ENCODE measurements around the gene CXorf65. TPM values are rescaled to one million over a fixed set of nuclear protein-coding genes. Genes with fewer than 3 reads are reported as not detected.

Gene CXorf65
- total RNA-seq, 1 donor from 2014 or later: not detected

- H3K4me3 ChIP-seq: peak overlapping the region; percentile 56 to 58
- DNase-seq (ENCODE audit: extremely low spot score in 2 of 2): no peak
- H3K27me3 ChIP-seq: no peaks in the 10 kb centered on the region
- TF ChIP-seq POLR2A (IDR thresholded peaks at IDR 0.05) (no peak), CTCF (IDR thresholded peaks at IDR 0.05) (no peak), POLR2AphosphoS5 (IDR thresholded peaks at IDR 0.05; ENCODE audit: insufficient read depth in 1 of 2, low read depth in 1 of 2) (no peak)
- peaks cover 16% of the 10 kb centered on the region for H3K4me1 ChIP-seq
- intact Hi-C loops (cut with DNase I): no loop called here
- peak overlapping the region; percentile 81 for H3K27ac ChIP-seq
- H3K36me3 ChIP-seq: no peaks in the 10 kb centered on the region
- no peaks in the 10 kb centered on the region for H3K9me3 ChIP-seq
Measured at GRCh38 chrX:71096760-71097032, 9.8 kb downstream of the CXorf65 start.

GRCh38 chrX:71095981-71096759 lies 10.4 kb downstream of the CXorf65 start:
- DNase-seq (ENCODE audit: extremely low spot score in 2 of 2): no peak
- H3K36me3 ChIP-seq: no peaks in the 10 kb centered on the region
- H3K4me1 ChIP-seq: peaks cover 16% of the 10 kb centered on the region
- no peaks in the 10 kb centered on the region for H3K27me3 ChIP-seq
- TF ChIP-seq CTCF (IDR thresholded peaks at IDR 0.05) (no peak), POLR2A (IDR thresholded peaks at IDR 0.05) (peak in 1 of 2 donors; percentile 8)
- intact Hi-C loops (cut with DNase I): no loop called here
- H3K4me3 ChIP-seq: peak overlapping the region; percentile 56 to 58
- H3K27ac ChIP-seq: peak overlapping the region; percentile 81
- no peaks in the 10 kb centered on the region for H3K9me3 ChIP-seq

GRCh38 chrX:71095555-71095980 lies 11.0 kb downstream of the CXorf65 start, which contains the start of gene FOXO4:
FOXO4 (plus strand) TSS chrX:71095851; CDS start chrX:71096529, 678 bp downstream.
- H3K27me3 ChIP-seq: no peaks in the 10 kb centered on the region
- DNase-seq (ENCODE audit: extremely low spot score in 2 of 2): peak in 1 of 2 donors; percentile 94
- TF ChIP-seq POLR2A (IDR thresholded peaks at IDR 0.05) (no peak), POLR2AphosphoS5 (IDR thresholded peaks at IDR 0.05; ENCODE audit: insufficient read depth in 1 of 2, low read depth in 1 of 2) (peak; percentile 65 to 67)
- intact Hi-C loops (cut with DNase I): no loop called here
- H3K4me3 ChIP-seq: peak within 1 kb of the TSS; percentile 56 to 58
- peak within 1 kb of the TSS; percentile 81 for H3K27ac ChIP-seq
- H3K36me3 ChIP-seq: no peaks in the 10 kb centered on the region
- no peaks in the 10 kb centered on the region for H3K9me3 ChIP-seq
- H3K4me1 ChIP-seq: peaks cover 16% of the 10 kb centered on the region

- Histone ChIP-seq H3K27ac (peak overlapping the region; percentile 81), H3K4me3 (peak overlapping the region; percentile 56 to 58), H3K4me1 (peaks cover 16% of the 10 kb centered on the region), H3K27me3 (no peaks in the 10 kb centered on the region), H3K9me3 (no peaks in the 10 kb centered on the region), H3K36me3 (no peaks in the 10 kb centered on the region)
- TF ChIP-seq CTCF (IDR thresholded peaks at IDR 0.05) (no peak), POLR2A (IDR thresholded peaks at IDR 0.05) (no peak), POLR2AphosphoS5 (IDR thresholded peaks at IDR 0.05; ENCODE audit: insufficient read depth in 1 of 2, low read depth in 1 of 2) (no peak)
- DNase-seq (ENCODE audit: extremely low spot score in 2 of 2): no peak
- intact Hi-C loops (cut with DNase I): no loop called here
Measured at GRCh38 chrX:71095033-71095432, 11.5 kb downstream of the CXorf65 start.

- no peaks in the 10 kb centered on the region for H3K4me1 ChIP-seq
- intact Hi-C loops (cut with DNase I): no loop called here
Measured at GRCh38 chrX:71091263-71091662, 15.3 kb downstream of the CXorf65 start.

More at GRCh38 chrX:71091263-71091662, 15.3 kb downstream of the CXorf65 start:
- TF ChIP-seq POLR2AphosphoS5 (IDR thresholded peaks at IDR 0.05; ENCODE audit: insufficient read depth in 1 of 2, low read depth in 1 of 2) (no peak), POLR2A (IDR thresholded peaks at IDR 0.05) (no peak), CTCF (IDR thresholded peaks at IDR 0.05) (no peak)
- no peaks in the 10 kb centered on the region for H3K27me3 ChIP-seq
- no peaks in the 10 kb centered on the region for H3K9me3 ChIP-seq
- no peaks in the 10 kb centered on the region for H3K36me3 ChIP-seq
- H3K27ac ChIP-seq: no peak overlapping the region
- DNase-seq (ENCODE audit: extremely low spot score in 2 of 2): no peak
- H3K4me3 ChIP-seq: no peak overlapping the region
